Tibial nerve (tissue), 4 donors: ENCODE data around the gene FRY. TPM values are rescaled to one million over a fixed set of nuclear protein-coding genes. Genes with fewer than 3 reads are reported as not detected.

Experiments
- DNase-seq, 2 donors: peaks; one replicate each; pipeline ENCODE4 v3.0.0-alpha.2; 2019; ENCODE audit warnings: low spot score in 2 of 2
- H3K27ac ChIP-seq, 4 donors: fragments of 200-600 bp; sonication (generic) in 3 of 4; one replicate each; pipeline ENCODE4 v1.5.1; 2017 to 2019; ENCODE audit warnings: mild to moderate bottlenecking in 1 of 4
- H3K27me3 ChIP-seq, 2 donors: fragments of 200-600 bp; sonication (generic) in 1 of 2; one replicate each; pipeline versions ENCODE4 v1.5.1 to v1.6.0; 2017 to 2019
- H3K36me3 ChIP-seq, 3 donors: fragments of 200-600 bp; sonication (generic); one replicate each; pipeline ENCODE4 v1.5.1; 2018 to 2019
- H3K4me1 ChIP-seq, 4 donors: fragments of 200-600 bp; sonication (generic) in 3 of 4; one replicate each; pipeline ENCODE4 v1.5.1; 2017 to 2019
- H3K4me3 ChIP-seq, 4 donors: fragments of 200-600 bp; sonication (generic) in 3 of 4; one replicate each; pipeline ENCODE4 v1.5.1; 2017 to 2019; ENCODE audit warnings: mild to moderate bottlenecking in 1 of 4, moderate library complexity in 1 of 4
- H3K9me3 ChIP-seq, 4 donors: fragments of 200-600 bp; sonication (generic) in 3 of 4; one replicate each; pipeline ENCODE4 v1.5.1; 2017 to 2019
- CTCF ChIP-seq, 5 experiments: fragments of 200-600 bp in 3 of 5; fragments of 450-650 bp in 2 of 5; sonication (generic) in 3 of 5; IDR thresholded peaks; one replicate each; pipeline ENCODE4 v1.5.1; 2016 to 2019; ENCODE audit warnings: antibody characterized with exemption in 5 of 5, mild to moderate bottlenecking in 3 of 5, moderate library complexity in 2 of 5
- EP300 ChIP-seq, 2 donors: sonication (generic); formaldehyde crosslinking; IDR thresholded peaks; one replicate each; pipeline ENCODE4 v1.6.1; 2017; ENCODE audit warnings: antibody characterized with exemption in 2 of 2, mild to moderate bottlenecking in 1 of 2
- POLR2A ChIP-seq, 2 donors: fragments of 450-650 bp; IDR thresholded peaks; one replicate each; pipeline ENCODE4 v1.6.1; 2017; ENCODE audit warnings: antibody characterized with exemption in 2 of 2, mild to moderate bottlenecking in 2 of 2, moderate library complexity in 2 of 2
- WGBS, 2 donors: methylation state at CpG; one replicate each; pipeline ENCODE4 v1.1.5; 2018; 5-methylcytosine and 5-hydroxymethylcytosine counted together
- total RNA-seq, 4 donors: library from RNA; depleted of rRNA; stranded (reverse); fragments of >200 nt; gene quantifications; one replicate each; pipeline ENCODE4 v1.1.0, GENCODE V29; 2016

The FRY gene
- total RNA-seq, 4 donors from 2014 or later: 48.9 to 94.6 (median 75.8) TPM

GRCh38 chr13:32035716-32036115, 4.1 kb downstream of the FRY start:
- H3K27ac ChIP-seq: no peak overlapping the region
- no peak for DNase-seq

GRCh38 chr13:32036126-32036695, 4.6 kb downstream of the FRY start:
- TF ChIP-seq EP300 (IDR thresholded peaks at IDR 0.05) (peak in 1 of 2 donors; percentile 22), POLR2A (IDR thresholded peaks at IDR 0.05) (no peak), CTCF (IDR thresholded peaks at IDR 0.05) (no peak)
- Histone ChIP-seq H3K27me3 (no peaks in the 10 kb centered on the region), H3K36me3 (no peaks in the 10 kb centered on the region), H3K4me1 (peaks cover 0 to 11% (median 0%) of the 10 kb centered on the region in 4 donors), H3K4me3 (no peak overlapping the region), H3K27ac (peak overlapping the region in 2 of 4 donors; percentile 32 to 46), H3K9me3 (no peaks in the 10 kb centered on the region)
- DNase-seq: peak in 1 of 2 donors; percentile 23
- 49 to 55% methylated on average over 4 of the region's 4 CpGs for whole genome bisulfite sequencing, 2 donors

More at GRCh38 chr13:32035716-32036115, 4.1 kb downstream of the FRY start:
- H3K4me3 ChIP-seq: no peak overlapping the region
- no peak for TF ChIP-seq POLR2A (IDR thresholded peaks at IDR 0.05)
- no peak for TF ChIP-seq EP300 (IDR thresholded peaks at IDR 0.05)
- no peak for TF ChIP-seq CTCF (IDR thresholded peaks at IDR 0.05)
- peaks cover 0 to 14% (median 0%) of the 10 kb centered on the region in 4 donors for H3K4me1 ChIP-seq
- H3K36me3 ChIP-seq: no peaks in the 10 kb centered on the region
- no peaks in the 10 kb centered on the region for H3K9me3 ChIP-seq
- WGBS, 2 donors: 74 to 83% methylated on average over 2 of the region's 2 CpGs
- H3K27me3 ChIP-seq: no peaks in the 10 kb centered on the region

- peak overlapping the region in 2 of 4 donors; percentile 32 to 46 for H3K27ac ChIP-seq
- no peaks in the 10 kb centered on the region for H3K27me3 ChIP-seq
- WGBS, 2 donors: 39 to 46% methylated on average over 2 of the region's 2 CpGs
- no peaks in the 10 kb centered on the region for H3K36me3 ChIP-seq
- TF ChIP-seq EP300 (IDR thresholded peaks at IDR 0.05): no peak
- no peak for TF ChIP-seq POLR2A (IDR thresholded peaks at IDR 0.05)
- TF ChIP-seq CTCF (IDR thresholded peaks at IDR 0.05): no peak
- H3K4me1 ChIP-seq: peaks cover 0 to 11% (median 0%) of the 10 kb centered on the region in 4 donors
- DNase-seq: no peak
- no peak overlapping the region for H3K4me3 ChIP-seq
- H3K9me3 ChIP-seq: no peaks in the 10 kb centered on the region
Observed at GRCh38 chr13:32036757-32037156, 5.2 kb downstream of the FRY start.

- WGBS, 2 donors: 39 to 40% methylated on average over 2 of the region's 2 CpGs
- no peaks in the 10 kb centered on the region for H3K36me3 ChIP-seq
- no peak for TF ChIP-seq EP300 (IDR thresholded peaks at IDR 0.05)
- no peak for TF ChIP-seq POLR2A (IDR thresholded peaks at IDR 0.05)
- no peak for TF ChIP-seq CTCF (IDR thresholded peaks at IDR 0.05)
- no peak overlapping the region for H3K4me3 ChIP-seq
- peak overlapping the region in 1 of 4 donors; percentile 46 for H3K27ac ChIP-seq
- H3K9me3 ChIP-seq: no peaks in the 10 kb centered on the region
- no peaks in the 10 kb centered on the region for H3K27me3 ChIP-seq
- no peak for DNase-seq
- H3K4me1 ChIP-seq: peaks cover 0 to 7% (median 0%) of the 10 kb centered on the region in 4 donors
Observed at GRCh38 chr13:32037471-32037870, 5.9 kb downstream of the FRY start.

GRCh38 chr13:32038343-32038742, 6.8 kb downstream of the FRY start:
- peaks cover 0 to 7% (median 0%) of the 10 kb centered on the region in 4 donors for H3K4me1 ChIP-seq
- H3K4me3 ChIP-seq: no peak overlapping the region
- H3K27me3 ChIP-seq: no peaks in the 10 kb centered on the region
- TF ChIP-seq POLR2A (IDR thresholded peaks at IDR 0.05) (no peak), EP300 (IDR thresholded peaks at IDR 0.05) (no peak), CTCF (IDR thresholded peaks at IDR 0.05) (no peak)
- no peaks in the 10 kb centered on the region for H3K9me3 ChIP-seq
- DNase-seq: no peak
- no peak overlapping the region for H3K27ac ChIP-seq
- H3K36me3 ChIP-seq: no peaks in the 10 kb centered on the region
- WGBS, 2 donors: 89 to 92% methylated on average over 5 of the region's 5 CpGs
